K562 treated with DMSO at 1 percent for 4 hours (cell line): ENCODE results near the gene OR1B1. TPM values are rescaled to one million over a fixed set of nuclear protein-coding genes. Genes with fewer than 3 reads are reported as not detected.

Experiments used
- total RNA-seq: library from RNA; unstranded; fragments of 300-600 nt; gene quantifications from 2 replicates; pipeline ENCODE4 v1.2.3, GENCODE V29; 2022; ENCODE audit not compliant: insufficient read depth

The OR1B1 gene
- total RNA-seq: not detected in 2 replicates

GRCh38 chr9:122657527-122657926, at the start of gene OR1B1:
Gene OR1B1 (minus strand): TSS chr9:122657627.

GRCh38 chr9:122661416-122661815, 4.0 kb upstream of the OR1B1 start, which contains the start of gene OR1L1:
Gene OR1L1 (plus strand): TSS chr9:122661716. CDS start chr9:122661716, 0 bp downstream.

GRCh38 chr9:122614362-122614761, 43.1 kb downstream of the OR1B1 start, which contains the start of gene OR1Q1:
Gene OR1Q1 (plus strand): TSS chr9:122614738. CDS start chr9:122614738, 0 bp downstream.

DNA sequence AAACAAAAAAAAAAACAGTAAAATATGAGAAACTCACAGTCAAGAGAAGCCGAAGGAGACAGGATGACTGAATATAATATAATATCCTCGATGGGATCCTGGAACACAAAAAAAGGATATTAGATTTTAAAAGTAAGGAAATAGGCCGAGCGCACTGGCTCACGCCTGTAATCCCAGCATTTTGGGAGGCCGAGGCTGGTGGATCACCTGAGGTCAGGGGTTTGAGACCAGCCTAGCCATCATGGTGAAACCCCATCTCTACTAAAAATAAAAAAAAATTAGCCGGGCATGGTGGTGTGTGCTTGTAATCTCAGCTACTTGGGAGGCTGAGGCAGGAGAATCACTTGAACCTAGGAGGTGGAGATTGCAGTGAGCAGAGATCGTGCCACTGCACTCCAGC, 74.1 kb downstream of the OR1B1 start, which contains the start of gene OR1L8:
TSS of gene OR1L8 (minus strand) at position 101 of the 400 bp plus-strand sequence. CDS start 14,907 bp downstream, outside the sequence.

Other genes with a start within 250 kb of the OR1B1 start
- not detected in 2 replicates for gene OR1J1, start 179.7 kb downstream of the OR1B1 start, total RNA-seq
- not detected in 2 replicates for gene OR1J2, start 146.8 kb downstream of the OR1B1 start, total RNA-seq
- not detected in 2 replicates for gene OR1J4, start 138.5 kb downstream of the OR1B1 start, total RNA-seq
- gene OR1N1, start 130.3 kb downstream of the OR1B1 start, total RNA-seq: not detected in 2 replicates
- gene OR1N2, start 104.5 kb downstream of the OR1B1 start, total RNA-seq: not detected in 2 replicates
- not detected in 2 replicates for gene OR1L8, start 74.2 kb downstream of the OR1B1 start, total RNA-seq
- not detected in 2 replicates for gene OR1Q1, start 42.9 kb downstream of the OR1B1 start, total RNA-seq
- gene OR1L1, start 4.1 kb upstream of the OR1B1 start, total RNA-seq: not detected in 2 replicates
- not detected in 2 replicates for gene OR1L3, start 17.5 kb upstream of the OR1B1 start, total RNA-seq
- gene OR1L4, start 66.4 kb upstream of the OR1B1 start, total RNA-seq: not detected in 2 replicates
- not detected in 2 replicates for gene OR1L6, start 84.7 kb upstream of the OR1B1 start, total RNA-seq
- gene OR5C1, start 131.3 kb upstream of the OR1B1 start, total RNA-seq: not detected in 2 replicates
- gene OR1K1, start 142.5 kb upstream of the OR1B1 start, total RNA-seq: not detected in 2 replicates
- 13.4 and 16.4 TPM in 2 replicates for gene PDCL, start 171.0 kb upstream of the OR1B1 start, total RNA-seq
- gene RC3H2, start 247.7 kb upstream of the OR1B1 start, total RNA-seq: 13.5 and 15.7 TPM in 2 replicates